ENCODE data around the gene RPL13A.

Gene RPL13A

GRCh38 chr19:49502866-49503581 is 15.6 kb downstream of the RPL13A start:
- H3K4me3 ChIP-seq (ENCODE audit: low read depth, low read length) = no peak overlapping the region
- DNase-seq = peak; percentile 47
- no peaks in the 10 kb centered on the region for H3K27me3 ChIP-seq (replicated peaks)
- peaks cover 23% of the 10 kb centered on the region for H3K36me3 ChIP-seq (replicated peaks)
- H3K27ac ChIP-seq = no peak overlapping the region
- peak; percentile 75 for TF ChIP-seq CTCF (IDR thresholded peaks at IDR 0.05; ENCODE audit: low read depth, low read length, missing control alignments)
- in situ Hi-C loops (cut with HindIII; ENCODE audit: low pct_ligation_motif_present, low sequenced_read_pairs) = no loop called here

- in situ Hi-C loops (cut with HindIII; ENCODE audit: low pct_ligation_motif_present, low sequenced_read_pairs) = no loop called here
- no peak overlapping the region for H3K27ac ChIP-seq
- H3K27me3 ChIP-seq (replicated peaks) = no peaks in the 10 kb centered on the region
- H3K4me3 ChIP-seq (ENCODE audit: low read depth, low read length) = no peak overlapping the region
- DNase-seq = no peak
- peaks cover 18% of the 10 kb centered on the region for H3K36me3 ChIP-seq (replicated peaks)
- no peak for TF ChIP-seq CTCF (IDR thresholded peaks at IDR 0.05; ENCODE audit: low read depth, low read length, missing control alignments)
Measured at GRCh38 chr19:49503582-49503962, 16.2 kb downstream of the RPL13A start.

GRCh38 chr19:49506575-49507105 is 19.2 kb downstream of the RPL13A start:
- peak; percentile 88 for TF ChIP-seq CTCF (IDR thresholded peaks at IDR 0.05; ENCODE audit: low read depth, low read length, missing control alignments)
- Histone ChIP-seq H3K27me3 (replicated peaks) (no peaks in the 10 kb centered on the region), H3K4me3 (ENCODE audit: low read depth, low read length) (no peak overlapping the region), H3K27ac (no peak overlapping the region), H3K36me3 (replicated peaks) (no peaks in the 10 kb centered on the region)
- DNase-seq = no peak
- in situ Hi-C loops (cut with HindIII; ENCODE audit: low pct_ligation_motif_present, low sequenced_read_pairs) = no loop called here

GRCh38 chr19:49507803-49508494 is 20.5 kb downstream of the RPL13A start:
- H3K27me3 ChIP-seq (replicated peaks) = no peaks in the 10 kb centered on the region
- in situ Hi-C loops (cut with HindIII; ENCODE audit: low pct_ligation_motif_present, low sequenced_read_pairs) = no loop called here
- H3K36me3 ChIP-seq (replicated peaks) = no peaks in the 10 kb centered on the region
- H3K4me3 ChIP-seq (ENCODE audit: low read depth, low read length) = no peak overlapping the region
- no peak for DNase-seq
- no peak for TF ChIP-seq CTCF (IDR thresholded peaks at IDR 0.05; ENCODE audit: low read depth, low read length, missing control alignments)
- H3K27ac ChIP-seq = no peak overlapping the region

GRCh38 chr19:49512970-49513745 is 25.8 kb downstream of the RPL13A start:
- H3K4me3 ChIP-seq (ENCODE audit: low read depth, low read length) = peak overlapping the region; percentile 66
- no peaks in the 10 kb centered on the region for H3K36me3 ChIP-seq (replicated peaks)
- no peak for TF ChIP-seq CTCF (IDR thresholded peaks at IDR 0.05; ENCODE audit: low read depth, low read length, missing control alignments)
- no peak overlapping the region for H3K27ac ChIP-seq
- in situ Hi-C loops (cut with HindIII; ENCODE audit: low pct_ligation_motif_present, low sequenced_read_pairs) = loop anchor here (10.0 kb wide), 1 partner anchor 52 kb away; no protein-coding TSS in a partner anchor
- no peak for DNase-seq
- no peaks in the 10 kb centered on the region for H3K27me3 ChIP-seq (replicated peaks)

All from brain microvascular endothelial cell (primary cell).